Measurements from ENCODE around the gene SLC2A4.

The SLC2A4 gene

GRCh38 chr17:7282752-7283321 is 1.3 kb downstream of the SLC2A4 start:
- Histone ChIP-seq H3K36me3 (ENCODE audit: low read depth) (no peaks in the 10 kb centered on the region), H3K9me3 (ENCODE audit: severe bottlenecking) (no peaks in the 10 kb centered on the region), H3K27ac (ENCODE audit: poor library complexity, severe bottlenecking) (no peak overlapping the region), H3K27me3 (ENCODE audit: insufficient read depth, poor library complexity, severe bottlenecking) (no peaks in the 10 kb centered on the region), H3K4me1 (ENCODE audit: insufficient read depth, poor library complexity, severe bottlenecking) (peaks cover 7% of the 10 kb centered on the region), H3K4me3 (ENCODE audit: severe bottlenecking) (no peak overlapping the region)
- DNase-seq (ENCODE audit: low spot score) = no peak
- no peak for ATAC-seq (ENCODE audit: low read depth)
- no peak for TF ChIP-seq CTCF (IDR thresholded peaks at IDR 0.05; ENCODE audit: poor library complexity, severe bottlenecking)

GRCh38 chr17:7283471-7284216 is 2.1 kb downstream of the SLC2A4 start:
- no peak for DNase-seq (ENCODE audit: low spot score)
- no peaks in the 10 kb centered on the region for H3K27me3 ChIP-seq (ENCODE audit: insufficient read depth, poor library complexity, severe bottlenecking)
- H3K9me3 ChIP-seq (ENCODE audit: severe bottlenecking) = no peaks in the 10 kb centered on the region
- no peak for ATAC-seq (ENCODE audit: low read depth)
- H3K36me3 ChIP-seq (ENCODE audit: low read depth) = no peaks in the 10 kb centered on the region
- no peak overlapping the region for H3K4me3 ChIP-seq (ENCODE audit: severe bottlenecking)
- TF ChIP-seq CTCF (IDR thresholded peaks at IDR 0.05; ENCODE audit: poor library complexity, severe bottlenecking) = no peak
- H3K27ac ChIP-seq (ENCODE audit: poor library complexity, severe bottlenecking) = no peak overlapping the region
- H3K4me1 ChIP-seq (ENCODE audit: insufficient read depth, poor library complexity, severe bottlenecking) = peaks cover 7% of the 10 kb centered on the region

GRCh38 chr17:7284911-7285310 is 3.4 kb downstream of the SLC2A4 start:
- Histone ChIP-seq H3K27me3 (ENCODE audit: insufficient read depth, poor library complexity, severe bottlenecking) (no peaks in the 10 kb centered on the region), H3K36me3 (ENCODE audit: low read depth) (no peaks in the 10 kb centered on the region), H3K4me1 (ENCODE audit: insufficient read depth, poor library complexity, severe bottlenecking) (peaks cover 5% of the 10 kb centered on the region), H3K4me3 (ENCODE audit: severe bottlenecking) (no peak overlapping the region), H3K27ac (ENCODE audit: poor library complexity, severe bottlenecking) (no peak overlapping the region), H3K9me3 (ENCODE audit: severe bottlenecking) (no peaks in the 10 kb centered on the region)
- DNase-seq (ENCODE audit: low spot score) (no peak), ATAC-seq (ENCODE audit: low read depth) (no peak)
- TF ChIP-seq CTCF (IDR thresholded peaks at IDR 0.05; ENCODE audit: poor library complexity, severe bottlenecking) = no peak

- Histone ChIP-seq H3K4me1 (ENCODE audit: insufficient read depth, poor library complexity, severe bottlenecking) (no peaks in the 10 kb centered on the region), H3K4me3 (ENCODE audit: severe bottlenecking) (no peak overlapping the region), H3K9me3 (ENCODE audit: severe bottlenecking) (no peaks in the 10 kb centered on the region), H3K27me3 (ENCODE audit: insufficient read depth, poor library complexity, severe bottlenecking) (no peaks in the 10 kb centered on the region), H3K36me3 (ENCODE audit: low read depth) (no peaks in the 10 kb centered on the region), H3K27ac (ENCODE audit: poor library complexity, severe bottlenecking) (no peak overlapping the region)
- TF ChIP-seq CTCF (IDR thresholded peaks at IDR 0.05; ENCODE audit: poor library complexity, severe bottlenecking) = no peak
- no peak for DNase-seq (ENCODE audit: low spot score)
- no peak for ATAC-seq (ENCODE audit: low read depth)
Measured at GRCh38 chr17:7285679-7286078, 4.2 kb downstream of the SLC2A4 start.
